ENCODE measurements around the gene ZNF397. TPM values are rescaled to one million over a fixed set of nuclear protein-coding genes. Genes with fewer than 3 reads are reported as not detected.

ZNF397 gene
- total RNA-seq, 1 experiment from 2014 or later, result 23.8 TPM

DNA sequence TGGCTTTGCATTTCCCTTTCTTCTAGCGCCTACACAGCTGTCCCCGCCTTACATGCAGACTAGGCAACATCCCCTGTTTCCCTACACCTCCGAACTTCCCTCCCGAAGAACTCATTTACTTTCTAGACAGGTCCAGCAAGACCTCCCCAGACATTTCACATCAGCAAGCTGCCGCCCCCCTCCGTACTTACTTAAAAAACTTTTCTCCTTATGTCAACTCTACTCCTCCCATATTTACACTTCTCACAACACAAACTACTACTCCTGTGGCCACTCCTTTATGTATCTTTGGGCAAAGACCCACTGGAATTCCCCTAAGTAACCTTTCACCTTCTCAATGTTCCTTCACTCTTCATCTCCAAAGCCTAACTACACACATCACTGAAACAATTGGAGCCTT is 20.4 kb upstream of the ZNF397 start:
- H4K20me1 ChIP-seq (ENCODE audit: insufficient read depth), result no peaks in the 10 kb centered on the region
- H3K9me3 ChIP-seq (ENCODE audit: control insufficient read depth in 1 of 2, insufficient read depth in 1 of 2, low read depth in 1 of 2, low read length in 2 of 2), result no peaks in the 10 kb centered on the region
- no peak overlapping the region for H3K4me3 ChIP-seq (replicated peaks in 1 of 2; ENCODE audit: low read depth in 1 of 2, low read length in 2 of 2)
- no peak overlapping the region for H3K9ac ChIP-seq (ENCODE audit: low read length)
- no peaks in the 10 kb centered on the region for H3K79me2 ChIP-seq (ENCODE audit: insufficient read depth, low read length)
- no peaks in the 10 kb centered on the region for H3K9me2 ChIP-seq (ENCODE audit: insufficient read depth)
- POLR2A ChIA-PET, result no interaction called here
- ATAC-seq (no peak), DNase-seq (ENCODE audit: low read depth, low spot score) (no peak)
- no peak overlapping the region for H2AFZ ChIP-seq (ENCODE audit: low read depth, low read length, poor library complexity, severe bottlenecking)
- intact Hi-C loops (cut with micrococcal nuclease), result no loop called here
- TF ChIP-seq, protein P1, sequence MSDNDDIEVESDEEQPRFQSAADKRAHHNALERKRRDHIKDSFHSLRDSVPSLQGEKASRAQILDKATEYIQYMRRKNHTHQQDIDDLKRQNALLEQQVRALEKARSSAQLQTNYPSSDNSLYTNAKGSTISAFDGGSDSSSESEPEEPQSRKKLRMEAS (IDR thresholded peaks at IDR 0.05), result no peak
- TF ChIP-seq CEBPB (IDR thresholded peaks at IDR 0.05; ENCODE audit: low read depth), result no peak
- TF ChIP-seq SRF (IDR thresholded peaks at IDR 0.05; ENCODE audit: low read depth), result no peak
- TF ChIP-seq, protein P2, sequence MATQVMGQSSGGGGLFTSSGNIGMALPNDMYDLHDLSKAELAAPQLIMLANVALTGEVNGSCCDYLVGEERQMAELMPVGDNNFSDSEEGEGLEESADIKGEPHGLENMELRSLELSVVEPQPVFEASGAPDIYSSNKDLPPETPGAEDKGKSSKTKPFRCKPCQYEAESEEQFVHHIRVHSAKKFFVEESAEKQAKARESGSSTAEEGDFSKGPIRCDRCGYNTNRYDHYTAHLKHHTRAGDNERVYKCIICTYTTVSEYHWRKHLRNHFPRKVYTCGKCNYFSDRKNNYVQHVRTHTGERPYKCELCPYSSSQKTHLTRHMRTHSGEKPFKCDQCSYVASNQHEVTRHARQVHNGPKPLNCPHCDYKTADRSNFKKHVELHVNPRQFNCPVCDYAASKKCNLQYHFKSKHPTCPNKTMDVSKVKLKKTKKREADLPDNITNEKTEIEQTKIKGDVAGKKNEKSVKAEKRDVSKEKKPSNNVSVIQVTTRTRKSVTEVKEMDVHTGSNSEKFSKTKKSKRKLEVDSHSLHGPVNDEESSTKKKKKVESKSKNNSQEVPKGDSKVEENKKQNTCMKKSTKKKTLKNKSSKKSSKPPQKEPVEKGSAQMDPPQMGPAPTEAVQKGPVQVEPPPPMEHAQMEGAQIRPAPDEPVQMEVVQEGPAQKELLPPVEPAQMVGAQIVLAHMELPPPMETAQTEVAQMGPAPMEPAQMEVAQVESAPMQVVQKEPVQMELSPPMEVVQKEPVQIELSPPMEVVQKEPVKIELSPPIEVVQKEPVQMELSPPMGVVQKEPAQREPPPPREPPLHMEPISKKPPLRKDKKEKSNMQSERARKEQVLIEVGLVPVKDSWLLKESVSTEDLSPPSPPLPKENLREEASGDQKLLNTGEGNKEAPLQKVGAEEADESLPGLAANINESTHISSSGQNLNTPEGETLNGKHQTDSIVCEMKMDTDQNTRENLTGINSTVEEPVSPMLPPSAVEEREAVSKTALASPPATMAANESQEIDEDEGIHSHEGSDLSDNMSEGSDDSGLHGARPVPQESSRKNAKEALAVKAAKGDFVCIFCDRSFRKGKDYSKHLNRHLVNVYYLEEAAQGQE (IDR thresholded peaks at IDR 0.05; ENCODE audit: low read depth), result no peak
- no peak for TF ChIP-seq YY1 (IDR thresholded peaks at IDR 0.05; ENCODE audit: extremely low read depth, insufficient replicate concordance, low read depth, low read length)
- no peak for TF ChIP-seq RAD21 (IDR thresholded peaks at IDR 0.05; ENCODE audit: low read depth)
- no peak for TF ChIP-seq SIN3A (IDR thresholded peaks at IDR 0.05; ENCODE audit: low read depth)
- no peak for TF ChIP-seq ELF1 (IDR thresholded peaks at IDR 0.05; ENCODE audit: borderline replicate concordance, low read depth)
- TF ChIP-seq EZH2 (IDR thresholded peaks at IDR 0.05), result no peak
- H3K27me3 ChIP-seq (ENCODE audit: insufficient read depth, low read length), result no peaks in the 10 kb centered on the region
- H3K4me1 ChIP-seq (ENCODE audit: control insufficient read depth in 1 of 2, insufficient read depth in 2 of 2, low read length in 2 of 2), result no peaks in the 10 kb centered on the region
- RAD21 ChIA-PET (ENCODE audit: low non-redundant PET in 1 of 2, low total read pairs in 2 of 2, uncharacterized antibody in 2 of 2, unreplicated experiment in 2 of 2), result no interaction called here
- H3K4me2 ChIP-seq (ENCODE audit: low read length), result no peak overlapping the region
- CTCF ChIA-PET, result no interaction called here
- no TSS peak for BruUV-seq (replicated peaks)
- H3K36me3 ChIP-seq (ENCODE audit: control insufficient read depth in 1 of 2, insufficient read depth in 2 of 2, low read length in 2 of 2), result no peaks in the 10 kb centered on the region
- no peak overlapping the region for H3K27ac ChIP-seq (ENCODE audit: low read depth, low read length)
